Cortex of kidney (tissue), 1 donor: Measurements from ENCODE around the gene TLCD2.
"Not testable (repeated sequence)": the region's sequence is repeated elsewhere in the genome, so short reads cannot be mapped to it uniquely, and the experiment has no call there.

ENCODE experiments used
- DNase-seq: peaks from one replicate; lab custom pipeline; 2025; lab: John Stamatoyannopoulos, UW

Gene TLCD2

GRCh38 chr17:1735834-1736347, 25.7 kb upstream of the TLCD2 start:
- DNase-seq = no peak

GRCh38 chr17:1735418-1735817, 25.2 kb upstream of the TLCD2 start:
- DNase-seq = no peak

GRCh38 chr17:1733759-1734158, 23.6 kb upstream of the TLCD2 start:
- no peak for DNase-seq

GRCh38 chr17:1732833-1733321, 22.7 kb upstream of the TLCD2 start:
- no peak for DNase-seq

GRCh38 chr17:1732241-1732832, 22.2 kb upstream of the TLCD2 start:
- DNase-seq = no peak

- no peak for DNase-seq
Observed at GRCh38 chr17:1731194-1731506, 21.0 kb upstream of the TLCD2 start.

GRCh38 chr17:1730326-1731193, 20.4 kb upstream of the TLCD2 start:
- DNase-seq = no peak

- DNase-seq = no peak
Observed at GRCh38 chr17:1729966-1730325, 19.8 kb upstream of the TLCD2 start.

- no peak for DNase-seq
Observed at GRCh38 chr17:1727876-1728630, 17.9 kb upstream of the TLCD2 start.

GRCh38 chr17:1727258-1727789, 17.1 kb upstream of the TLCD2 start:
- DNase-seq = no peak

GRCh38 chr17:1726626-1727257, 16.6 kb upstream of the TLCD2 start:
- no peak for DNase-seq

GRCh38 chr17:1725642-1726511, 15.7 kb upstream of the TLCD2 start:
- DNase-seq = no peak

GRCh38 chr17:1724869-1725641, 14.9 kb upstream of the TLCD2 start:
- no peak for DNase-seq

GRCh38 chr17:1724351-1724868, 14.2 kb upstream of the TLCD2 start, which contains the start of gene WDR81:
TSS of gene WDR81 (plus strand) at chr17:1724704. CDS start at chr17:1724960, 256 bp downstream.
- no peak for DNase-seq

GRCh38 chr17:1722022-1722421, 11.8 kb upstream of the TLCD2 start:
- DNase-seq = not testable (repeated sequence)

- no peak for DNase-seq
Observed at GRCh38 chr17:1720856-1721386, 10.7 kb upstream of the TLCD2 start.

GRCh38 chr17:1718362-1719165, 8.4 kb upstream of the TLCD2 start:
- no peak for DNase-seq

GRCh38 chr17:1716912-1717695, 6.9 kb upstream of the TLCD2 start:
- no peak for DNase-seq
